ENCODE data around the gene CNPPD1. TPM values are rescaled to one million over a fixed set of nuclear protein-coding genes. Genes with fewer than 3 reads are reported as not detected.
A peak's percentile ranks its signal among the peaks of the same experiment; 100 is the strongest.

Gene CNPPD1
- polyA plus RNA-seq, 2 of the 4 experiments (the other 2 are of a cell fraction): 22.4 to 27.6 TPM

- Histone ChIP-seq H3K27ac (peak overlapping the region in 1 of 2 experiments; percentile 69; a peak in 1 of 6 replicates), H3K4me1 (peaks cover 37% of the 10 kb centered on the region), H3K9me3 (no peaks in the 10 kb centered on the region), H3K4me3 (no peak overlapping the region), H3K4me2 (no peak overlapping the region)
- ATAC-seq (no peak), DNase-seq (ENCODE audit: low read depth in 1 of 2, low spot score in 1 of 2) (no peak), FAIRE-seq (no peak)
- ChIA-PET POLR2A (interaction anchor here (0.6 kb wide), 1 partner anchor 265 kb away, joined by 3 read pairs; no protein-coding TSS in a partner anchor), CTCF (interaction anchor here (0.5 to 10.8 kb wide), 14 partner anchors 12 to 269 kb away, joined by 3 to 173 read pairs (median 4); no protein-coding TSS in a partner anchor)
- TF ChIP-seq, protein P1, sequence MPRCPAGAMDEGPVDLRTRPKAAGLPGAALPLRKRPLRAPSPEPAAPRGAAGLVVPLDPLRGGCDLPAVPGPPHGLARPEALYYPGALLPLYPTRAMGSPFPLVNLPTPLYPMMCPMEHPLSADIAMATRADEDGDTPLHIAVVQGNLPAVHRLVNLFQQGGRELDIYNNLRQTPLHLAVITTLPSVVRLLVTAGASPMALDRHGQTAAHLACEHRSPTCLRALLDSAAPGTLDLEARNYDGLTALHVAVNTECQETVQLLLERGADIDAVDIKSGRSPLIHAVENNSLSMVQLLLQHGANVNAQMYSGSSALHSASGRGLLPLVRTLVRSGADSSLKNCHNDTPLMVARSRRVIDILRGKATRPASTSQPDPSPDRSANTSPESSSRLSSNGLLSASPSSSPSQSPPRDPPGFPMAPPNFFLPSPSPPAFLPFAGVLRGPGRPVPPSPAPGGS (IDR thresholded peaks at IDR 0.05): no peak
- TF ChIP-seq E2F6 (IDR thresholded peaks at IDR 0.05; ENCODE audit: borderline replicate concordance, low read depth): no peak
- TF ChIP-seq, protein P2, sequence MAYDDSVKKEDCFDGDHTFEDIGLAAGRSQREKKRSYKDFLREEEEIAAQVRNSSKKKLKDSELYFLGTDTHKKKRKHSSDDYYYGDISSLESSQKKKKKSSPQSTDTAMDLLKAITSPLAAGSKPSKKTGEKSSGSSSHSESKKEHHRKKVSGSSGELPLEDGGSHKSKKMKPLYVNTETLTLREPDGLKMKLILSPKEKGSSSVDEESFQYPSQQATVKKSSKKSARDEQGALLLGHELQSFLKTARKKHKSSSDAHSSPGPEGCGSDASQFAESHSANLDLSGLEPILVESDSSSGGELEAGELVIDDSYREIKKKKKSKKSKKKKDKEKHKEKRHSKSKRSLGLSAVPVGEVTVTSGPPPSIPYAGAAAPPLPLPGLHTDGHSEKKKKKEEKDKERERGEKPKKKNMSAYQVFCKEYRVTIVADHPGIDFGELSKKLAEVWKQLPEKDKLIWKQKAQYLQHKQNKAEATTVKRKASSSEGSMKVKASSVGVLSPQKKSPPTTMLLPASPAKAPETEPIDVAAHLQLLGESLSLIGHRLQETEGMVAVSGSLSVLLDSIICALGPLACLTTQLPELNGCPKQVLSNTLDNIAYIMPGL (CRISPR knock-in tag; IDR thresholded peaks at IDR 0.05; ENCODE audit: borderline replicate concordance): no peak
- TF ChIP-seq, protein P3, sequence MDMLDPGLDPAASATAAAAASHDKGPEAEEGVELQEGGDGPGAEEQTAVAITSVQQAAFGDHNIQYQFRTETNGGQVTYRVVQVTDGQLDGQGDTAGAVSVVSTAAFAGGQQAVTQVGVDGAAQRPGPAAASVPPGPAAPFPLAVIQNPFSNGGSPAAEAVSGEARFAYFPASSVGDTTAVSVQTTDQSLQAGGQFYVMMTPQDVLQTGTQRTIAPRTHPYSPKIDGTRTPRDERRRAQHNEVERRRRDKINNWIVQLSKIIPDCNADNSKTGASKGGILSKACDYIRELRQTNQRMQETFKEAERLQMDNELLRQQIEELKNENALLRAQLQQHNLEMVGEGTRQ (IDR thresholded peaks at IDR 0.05): no peak
- no peak for TF ChIP-seq HEYL (CRISPR knock-in tag; IDR thresholded peaks at IDR 0.05)
- no peak for TF ChIP-seq RARB (CRISPR knock-in tag; IDR thresholded peaks at IDR 0.05)
- no peak for TF ChIP-seq FOXS1 (CRISPR knock-in tag; IDR thresholded peaks at IDR 0.05)
- no peak for TF ChIP-seq GATA3 (IDR thresholded peaks at IDR 0.05; ENCODE audit: borderline replicate concordance)
- no peak for TF ChIP-seq TFCP2L1 (CRISPR knock-in tag; IDR thresholded peaks at IDR 0.05)
- TF ChIP-seq ZC3H11A (IDR thresholded peaks at IDR 0.05): no peak
- TF ChIP-seq REST (IDR thresholded peaks at IDR 0.05): no peak
- TF ChIP-seq NR3C1 (IDR thresholded peaks at IDR 0.05): no peak
- no peak for TF ChIP-seq RCOR1 (IDR thresholded peaks at IDR 0.05; ENCODE audit: low read depth, low read length)
- no peak for TF ChIP-seq NFE2L2 (conservative IDR thresholded peaks at IDR 0.05; ENCODE audit: low read length)
- no peak for TF ChIP-seq POLR2A (IDR thresholded peaks at IDR 0.05; ENCODE audit: low read length)
- TF ChIP-seq RFX5 (IDR thresholded peaks at IDR 0.05): no peak
- 86% methylated on average over 8 of the region's 8 CpGs for WGBS (ENCODE audit: missing lambda C conversion rate)
Measured at GRCh38 chr2:219123356-219124135, 53.2 kb downstream of the CNPPD1 start.
